K562 treated with DMSO at 1 percent for 4 hours (cell line): ENCODE results near the gene PYM1. TPM values are rescaled to one million over a fixed set of nuclear protein-coding genes. Genes with fewer than 3 reads are reported as not detected.

Source experiments
- total RNA-seq: library from RNA; unstranded; fragments of 300-600 nt; gene quantifications from 2 replicates; pipeline ENCODE4 v1.2.3, GENCODE V29; 2022; ENCODE audit not compliant: insufficient read depth

Gene PYM1
- 29.5 and 32.9 TPM in 2 replicates for total RNA-seq

GRCh38 chr12:55927588-55928502, at the start of gene PYM1:
TSS of gene PYM1 (minus strand) at chr12:55927894. CDS start at chr12:55927761, 133 bp downstream.

GRCh38 chr12:55973599-55974307, 46.1 kb upstream of the PYM1 start, which contains the start of gene RAB5B:
TSS of gene RAB5B (plus strand) at chr12:55974078. CDS start at chr12:55986961, 12,883 bp downstream.

GRCh38 chr12:55966408-55967281, 39.0 kb upstream of the PYM1 start, which contains the start of gene CDK2:
TSS of gene CDK2 (plus strand) at chr12:55966830. CDS start at chr12:55967009, 179 bp downstream.

GRCh38 chr12:55965941-55966407, 38.3 kb upstream of the PYM1 start, which contains the start of gene PMEL:
TSS of gene PMEL (minus strand) at chr12:55966042. CDS start at chr12:55966011, 31 bp downstream.

GRCh38 chr12:55930771-55931316, 3.1 kb upstream of the PYM1 start, which contains the start of gene DGKA:
TSS of gene DGKA (plus strand) at chr12:55931162. CDS start at chr12:55936504, 5,342 bp downstream.

Other genes starting within 250 kb of the PYM1 start
- 0.65 and 1.3 TPM in 2 replicates for gene ITGA7, start 220.0 kb downstream of the PYM1 start, total RNA-seq
- gene BLOC1S1, start 211.8 kb downstream of the PYM1 start, total RNA-seq, result 54.8 and 73.4 TPM in 2 replicates
- 1.5 TPM in 1 of 2 replicates, not detected in the other for gene RDH5, start 207.5 kb downstream of the PYM1 start, total RNA-seq
- 1,114 and 1,204 TPM in 2 replicates for gene CD63, start 198.9 kb downstream of the PYM1 start, total RNA-seq
- 7.7 and 11.9 TPM in 2 replicates for gene GDF11, start 184.8 kb downstream of the PYM1 start, total RNA-seq
- gene SARNP, start 110.2 kb downstream of the PYM1 start, total RNA-seq, result 85.8 and 102 TPM in 2 replicates
- gene ORMDL2, start 109.9 kb downstream of the PYM1 start, total RNA-seq, result 9.1 and 13.5 TPM in 2 replicates
- gene DNAJC14, start 98.3 kb downstream of the PYM1 start, total RNA-seq, result 9.9 and 12.9 TPM in 2 replicates
- gene MMP19, start 85.0 kb downstream of the PYM1 start, total RNA-seq, result 0.93 and 1.1 TPM in 2 replicates
- gene DGKA, start 3.3 kb upstream of the PYM1 start, total RNA-seq, result 8.3 and 12.0 TPM in 2 replicates
- gene PMEL, start 38.1 kb upstream of the PYM1 start, total RNA-seq, result 3.4 and 4.0 TPM in 2 replicates
- gene CDK2, start 38.9 kb upstream of the PYM1 start, total RNA-seq, result 80.9 and 130 TPM in 2 replicates
- gene RAB5B, start 46.2 kb upstream of the PYM1 start, total RNA-seq, result 25.8 and 33.8 TPM in 2 replicates
- 13.9 and 18.6 TPM in 2 replicates for gene SUOX, start 69.4 kb upstream of the PYM1 start, total RNA-seq
- 11.4 and 12.3 TPM in 2 replicates for gene IKZF4, start 93.1 kb upstream of the PYM1 start, total RNA-seq
- 352 and 360 TPM in 2 replicates for gene RPS26, start 114.0 kb upstream of the PYM1 start, total RNA-seq
- gene ERBB3, start 152.3 kb upstream of the PYM1 start, total RNA-seq, result 6.1 and 6.8 TPM in 2 replicates
- gene PA2G4, start 176.7 kb upstream of the PYM1 start, total RNA-seq, result 175 and 187 TPM in 2 replicates
- gene RPL41, start 188.7 kb upstream of the PYM1 start, total RNA-seq, result 4,679 and 5,235 TPM in 2 replicates
- 1.8 and 1.9 TPM in 2 replicates for gene ZC3H10, start 190.4 kb upstream of the PYM1 start, total RNA-seq
- gene ESYT1, start 200.4 kb upstream of the PYM1 start, total RNA-seq, result 167 and 178 TPM in 2 replicates
- 61.3 and 61.4 TPM in 2 replicates for gene MYL6B, start 224.7 kb upstream of the PYM1 start, total RNA-seq
- 924 and 1,005 TPM in 2 replicates for gene MYL6, start 230.5 kb upstream of the PYM1 start, total RNA-seq